Choroid plexus epithelial cell (primary cell): Measurements from ENCODE around the gene ZFYVE28.

ENCODE experiments used
- DNase-seq: peaks from one replicate; pipeline ENCODE4 v3.0.0-alpha.2; 2010; ENCODE audit warnings: low read depth
- H3K4me3 ChIP-seq: 2 replicates; pipeline ENCODE4 v1.5.1; 2011; ENCODE audit warnings: low read depth, mild to moderate bottlenecking, control low read depth, low read length, moderate library complexity
- TF ChIP-seq, protein P1 (sequence below): conservative IDR thresholded peaks from 2 replicates; pipeline ENCODE4 v1.5.1; 2011; ENCODE audit warnings: low read depth, mild to moderate bottlenecking, control low read depth, inconsistent platforms, low read length, moderate library complexity

ZFYVE28 gene

DNA sequence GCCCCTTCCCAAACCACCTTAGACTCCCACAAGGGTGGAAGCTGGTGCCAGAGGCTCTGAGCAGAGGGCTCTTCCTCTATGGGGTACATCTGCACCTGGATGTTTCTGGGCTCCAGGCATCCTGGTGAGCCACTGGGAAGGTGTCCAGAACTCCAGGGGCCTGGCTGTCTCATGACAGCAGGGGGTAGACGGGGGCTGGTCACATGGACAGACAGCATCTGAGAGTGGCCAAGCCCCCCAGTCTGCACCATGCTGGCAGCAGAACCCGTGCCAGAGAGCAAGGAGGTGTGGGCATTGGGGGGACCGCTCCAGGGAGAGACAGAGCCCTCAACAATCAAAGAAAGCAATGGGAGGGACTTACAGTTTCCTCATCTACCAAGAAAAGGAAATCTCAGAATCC is 39.5 kb downstream of the ZFYVE28 start:
- no peak for DNase-seq
- no peak overlapping the region for H3K4me3 ChIP-seq
- TF ChIP-seq, protein P1, sequence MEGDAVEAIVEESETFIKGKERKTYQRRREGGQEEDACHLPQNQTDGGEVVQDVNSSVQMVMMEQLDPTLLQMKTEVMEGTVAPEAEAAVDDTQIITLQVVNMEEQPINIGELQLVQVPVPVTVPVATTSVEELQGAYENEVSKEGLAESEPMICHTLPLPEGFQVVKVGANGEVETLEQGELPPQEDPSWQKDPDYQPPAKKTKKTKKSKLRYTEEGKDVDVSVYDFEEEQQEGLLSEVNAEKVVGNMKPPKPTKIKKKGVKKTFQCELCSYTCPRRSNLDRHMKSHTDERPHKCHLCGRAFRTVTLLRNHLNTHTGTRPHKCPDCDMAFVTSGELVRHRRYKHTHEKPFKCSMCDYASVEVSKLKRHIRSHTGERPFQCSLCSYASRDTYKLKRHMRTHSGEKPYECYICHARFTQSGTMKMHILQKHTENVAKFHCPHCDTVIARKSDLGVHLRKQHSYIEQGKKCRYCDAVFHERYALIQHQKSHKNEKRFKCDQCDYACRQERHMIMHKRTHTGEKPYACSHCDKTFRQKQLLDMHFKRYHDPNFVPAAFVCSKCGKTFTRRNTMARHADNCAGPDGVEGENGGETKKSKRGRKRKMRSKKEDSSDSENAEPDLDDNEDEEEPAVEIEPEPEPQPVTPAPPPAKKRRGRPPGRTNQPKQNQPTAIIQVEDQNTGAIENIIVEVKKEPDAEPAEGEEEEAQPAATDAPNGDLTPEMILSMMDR: no peak

DNA sequence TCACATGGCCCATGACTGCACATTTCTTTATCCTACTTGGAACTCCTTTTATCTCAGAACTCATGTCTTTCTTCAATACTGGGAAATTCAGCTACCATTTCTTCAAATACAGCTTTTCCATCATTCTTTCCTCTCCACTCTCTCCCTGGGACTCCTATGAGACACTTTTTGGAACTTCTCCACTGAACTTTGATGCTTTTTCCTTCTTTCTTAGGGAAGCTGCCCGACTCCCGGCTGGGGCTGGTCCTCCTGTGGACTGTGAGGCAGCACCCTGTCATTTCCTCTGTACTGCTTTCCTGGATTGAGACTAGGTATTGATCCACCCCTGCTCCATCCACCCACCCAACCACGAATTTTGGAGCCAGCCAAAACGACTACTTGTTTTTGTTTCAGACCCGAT is 40.0 kb downstream of the ZFYVE28 start:
- no peak overlapping the region for H3K4me3 ChIP-seq
- DNase-seq: no peak
- TF ChIP-seq, protein P1: no peak

DNA sequence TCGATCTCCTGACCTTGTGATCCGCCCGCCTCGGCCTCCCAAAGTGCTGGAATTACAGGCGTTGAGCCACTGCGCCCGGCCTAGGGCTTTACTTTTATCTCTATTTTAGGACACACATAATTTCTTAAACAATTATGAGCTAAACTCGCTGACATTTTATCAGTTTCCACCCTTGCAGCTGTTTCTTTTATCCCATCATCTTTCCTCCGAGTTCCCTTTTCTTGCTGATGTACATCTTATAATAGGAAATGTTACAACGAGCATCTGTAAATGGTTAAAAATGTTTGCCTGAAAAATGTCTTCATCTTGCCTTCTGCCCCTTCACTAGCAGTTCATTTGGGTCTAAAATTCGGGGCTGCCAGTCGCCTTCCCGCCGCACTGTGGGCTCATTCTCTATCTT is 41.2 kb downstream of the ZFYVE28 start:
- TF ChIP-seq, protein P1: no peak
- DNase-seq: no peak
- no peak overlapping the region for H3K4me3 ChIP-seq

DNA sequence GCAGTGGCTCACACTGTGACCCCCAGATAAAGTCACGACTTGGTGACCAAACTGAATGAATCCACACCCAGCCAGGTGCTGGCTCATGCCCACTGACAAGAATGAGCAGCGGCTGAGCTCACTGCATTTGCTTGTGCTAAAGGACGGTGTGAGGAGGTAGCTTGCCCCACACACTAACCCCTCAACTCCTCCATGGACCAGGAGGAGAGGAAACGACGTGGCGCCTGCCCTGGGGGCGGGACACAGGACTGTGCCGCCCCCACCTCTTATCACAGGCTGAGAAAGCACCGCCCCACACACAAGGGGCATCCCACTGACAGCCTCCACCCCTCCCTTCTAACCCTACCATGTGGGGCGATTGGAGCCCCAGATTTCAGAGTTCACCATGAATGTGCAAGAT is 43.0 kb downstream of the ZFYVE28 start:
- no peak for DNase-seq
- no peak overlapping the region for H3K4me3 ChIP-seq
- TF ChIP-seq, protein P1: no peak

DNA sequence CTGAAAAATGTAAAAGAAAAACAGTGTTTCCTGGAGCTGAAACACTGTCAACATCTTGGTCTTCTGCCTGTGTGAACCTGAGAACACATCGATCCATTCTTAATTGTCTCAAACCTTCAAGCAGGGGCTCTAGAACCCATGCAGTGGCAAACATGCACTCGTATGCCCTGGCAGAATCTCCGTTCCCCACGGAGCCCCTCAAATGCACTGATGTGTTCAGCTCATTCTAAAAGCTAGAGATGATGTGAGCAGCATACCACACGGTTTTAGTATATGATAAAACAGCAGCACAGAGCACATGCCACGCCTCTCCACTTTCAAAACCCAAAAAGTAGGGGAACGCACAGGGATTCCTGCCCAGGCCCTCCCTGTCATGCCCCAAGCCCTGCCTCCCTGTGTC is 44.9 kb downstream of the ZFYVE28 start:
- no peak overlapping the region for H3K4me3 ChIP-seq
- DNase-seq: no peak
- TF ChIP-seq, protein P1: no peak

DNA sequence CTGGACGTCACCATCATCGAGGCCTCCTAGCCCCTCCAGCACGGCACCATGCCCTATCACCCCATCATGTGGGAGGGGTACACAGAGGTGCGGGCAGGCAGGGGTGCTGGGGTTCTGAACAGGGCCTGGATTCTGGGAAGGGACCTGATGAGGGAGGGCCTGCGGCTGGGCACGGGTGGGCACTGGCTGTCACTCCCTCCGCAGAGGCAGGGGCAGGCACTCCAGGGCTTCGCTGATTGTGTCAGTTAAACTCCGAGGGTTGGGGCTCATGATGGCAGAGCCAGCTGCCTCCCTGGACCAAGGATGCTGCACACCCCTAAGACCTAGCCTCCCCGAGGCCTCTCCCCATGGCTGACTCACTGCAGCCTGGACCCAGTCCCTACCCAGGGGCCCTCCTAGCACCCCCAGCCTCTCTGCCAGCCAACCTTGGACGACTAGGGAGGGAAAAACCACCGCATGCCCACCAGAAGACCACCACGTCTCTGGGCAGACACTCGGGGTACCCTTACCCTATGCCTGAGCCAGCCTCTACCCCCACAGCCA is 45.9 kb downstream of the ZFYVE28 start:
- TF ChIP-seq, protein P1: no peak
- DNase-seq: no peak
- no peak overlapping the region for H3K4me3 ChIP-seq

DNA sequence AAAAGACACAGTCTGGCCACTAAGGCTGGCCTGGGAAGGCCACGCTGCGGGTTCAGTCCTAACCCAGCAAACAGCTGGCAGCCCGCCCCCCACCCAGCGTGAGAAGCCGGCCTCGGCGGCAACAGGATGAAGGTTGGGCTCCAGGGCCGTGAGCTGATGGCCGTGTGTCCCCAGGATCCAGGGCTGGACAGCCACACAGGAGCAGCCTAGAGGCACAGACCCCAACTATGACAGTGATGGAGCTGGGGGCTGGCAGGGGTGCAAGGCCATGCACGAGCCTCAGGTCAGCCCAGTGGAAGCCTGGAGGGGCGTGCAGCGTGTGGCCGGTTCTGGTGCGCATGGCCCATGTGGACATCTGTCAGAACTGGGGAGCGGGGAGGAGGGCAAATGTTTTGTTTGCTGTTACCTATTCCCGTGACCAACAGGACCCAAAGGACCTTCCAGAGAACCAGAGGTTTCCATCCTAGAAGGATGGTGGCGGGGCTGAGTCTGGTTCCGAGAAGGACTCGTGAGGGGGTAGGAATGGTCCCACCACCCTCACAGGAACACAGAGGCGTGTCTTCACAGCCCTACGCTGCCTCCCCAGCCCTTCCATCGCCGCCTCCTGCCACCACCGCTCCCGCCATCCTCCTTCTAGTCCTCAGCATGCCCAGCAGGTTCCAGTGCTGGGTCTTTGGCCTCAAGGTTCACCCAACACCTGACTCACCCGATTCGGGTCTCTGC is 46.5 kb downstream of the ZFYVE28 start:
- TF ChIP-seq, protein P1: no peak
- H3K4me3 ChIP-seq: no peak overlapping the region
- no peak for DNase-seq
